Heart left ventricle (tissue), 16 donors: ENCODE results near the gene DNAJB1. TPM values are rescaled to one million over a fixed set of nuclear protein-coding genes. Genes with fewer than 3 reads are reported as not detected.
A peak's percentile ranks its signal among the peaks of the same experiment; 100 is the strongest.

ENCODE experiments used
- ATAC-seq, 4 donors: fragments of 200-7000 bp; cut with Tn5 transposase; one replicate each; pipeline ENCODE4 v1.9.1; 2020 to 2022; ENCODE audit warnings: moderate library complexity in 4 of 4, mild to moderate bottlenecking in 3 of 4, moderate number of reproducible peaks in 1 of 4
- DNase-seq, 5 donors: peaks; one replicate each; pipeline ENCODE4 v3.0.0-alpha.2; 2020
- H3K27ac ChIP-seq, 12 donors: fragments of 200-600 bp; sonication (generic) in 4 of 12; one replicate each; pipeline versions ENCODE4 v1.5.0 to v1.8.0; 2016 to 2022; ENCODE audit warnings: mild to moderate bottlenecking in 2 of 12
- H3K27me3 ChIP-seq, 9 donors: fragments of 200-600 bp; sonication (generic) in 2 of 9; one replicate each; pipeline versions ENCODE4 v1.5.1 to v1.8.0; 2016 to 2022; ENCODE audit warnings: mild to moderate bottlenecking in 3 of 9
- H3K36me3 ChIP-seq, 9 donors: fragments of 200-600 bp; sonication (generic) in 2 of 9; one replicate each; pipeline versions ENCODE4 v1.5.0 to v1.8.0; 2018 to 2022; ENCODE audit warnings: mild to moderate bottlenecking in 2 of 9
- H3K4me1 ChIP-seq, 12 donors: fragments of 200-600 bp; sonication (generic) in 4 of 12; one replicate each; pipeline versions ENCODE4 v1.5.0 to v1.8.0; 2016 to 2022; ENCODE audit warnings: mild to moderate bottlenecking in 3 of 12
- H3K4me3 ChIP-seq, 12 donors: fragments of 200-600 bp; sonication (generic) in 4 of 12; one replicate each; pipeline versions ENCODE4 v1.5.0 to v1.8.0; 2017 to 2022; ENCODE audit warnings: mild to moderate bottlenecking in 9 of 12, moderate library complexity in 4 of 12
- H3K9me3 ChIP-seq, 12 donors: fragments of 200-600 bp; sonication (generic) in 4 of 12; one replicate each; pipeline versions ENCODE4 v1.5.0 to v1.8.0; 2016 to 2022; ENCODE audit warnings: mild to moderate bottlenecking in 1 of 12
- POLR2A ChIP-seq, 2 donors: fragments of 450-650 bp; IDR thresholded peaks; one replicate each; pipeline ENCODE4 v1.6.1; 2017; ENCODE audit warnings: antibody characterized with exemption in 2 of 2, mild to moderate bottlenecking in 2 of 2, moderate library complexity in 2 of 2
- WGBS, 4 donors: extraction: QIAGEN DNeasy Blood & Tissue Kit in 2 of 4; methylation state at CpG; one replicate each; pipeline versions ENCODE4 v1.1.5 to v1.1.7; 2013 to 2018; 5-methylcytosine and 5-hydroxymethylcytosine counted together
- intact Hi-C, 10 donors: fragments of 100-400 bp; cut with DNase I; formaldehyde crosslinking; loops; one replicate each; pipeline versions ENCODE4 v1.11.1 to v1.14.2; 2022
- long read RNA-seq, 3 donors: library from polyadenylated mRNA; unstranded; transcript quantifications; one replicate each; pipeline ENCODE4 v2.0.0, GENCODE V29; 2020 to 2021
- polyA plus RNA-seq, 2 donors: library from polyadenylated mRNA; stranded (reverse); fragments of 200-250 nt; gene quantifications; one replicate each; pipeline ENCODE4 v1.2.3, GENCODE V29; 2013
- total RNA-seq, 9 donors: library from RNA; depleted of rRNA in 2 of 9; stranded (reverse); fragments of >200 nt in 2 of 9; fragmentation: NEBNext Ultra II Directional in 3 of 9; extraction: Animal tissue kit (Norgen Biotek cat#: 25700) in 3 of 9; gene quantifications; one replicate each; pipeline versions ENCODE4 v1.1.0 to v1.2.4, GENCODE V29; 2016 to 2023
- TF ChIP-seq, protein P1 (sequence below), 12 donors: fragments of 200-600 bp; sonication (generic) in 4 of 12; IDR thresholded peaks; one replicate each; pipeline versions ENCODE4 v1.5.0 to v1.8.0; 2018 to 2022; ENCODE audit warnings: antibody characterized with exemption in 12 of 12, mild to moderate bottlenecking in 5 of 12
- donor health status: ischemic (EF 13 %, LVEDD 7.1; RV severe dilation, severe dysfunction).
- donor health status: healthy with polysubstance abuse.
- donor health status: DM: no; HTN: yes; CAD: no.
- donor health status: DM: no; HTN: no; CAD: no.
- donor health status: ischemic (EF 25% LVEDD 6.9; RV normal size, moderate dysfunction).
- donor health status: ischemic (EF 25% LVEDD 5.7; RV mildly dilated, moderate dysfunction).
- donor health status: healthy.
- donor health status: DM: yes; HTN: yes; CAD: no.
- donor health status: ischemic (EF 35%, LVEDD 5.7; RV mildly dilated, moderate dysfunction).
- donor health status: nonischemic (EF 11% LVEDD 7.7; RV severe dilation, severe dysfunction).
- donor health status: DM: yes; HTN: yes; CAD: no.
- donor health status: PGD.
- donor health status: ischemic (EF 29% LVEDD 5.4; RV normal size, mild dysfunction).
- donor health status: nonischemic (EF 23%, LVEDD 6.1; RV moderate dilation, normal function).

DNAJB1 gene
- 10 to 100 TPM; 34.7 to 70.6 (median 44.8) TPM for total RNA-seq
- 10 to 100 TPM; 27.5 to 69.1 TPM for polyA plus RNA-seq
- long read RNA-seq, donor 1, transcript DNAJB1-201 (3 exons, 2,264 nt) = major isoform, 117 of 139 reads
- long read RNA-seq, donor 1, partial matches to known transcripts = 8 of 139 reads
- long read RNA-seq, donor 1, other reads (novel, unspliced or antisense) = 13 of 139 reads
- long read RNA-seq, donor 2, transcript DNAJB1-201 (3 exons, 2,264 nt) = major isoform, 315 of 338 reads
- long read RNA-seq, donor 2, partial matches to known transcripts = 6 of 338 reads
- long read RNA-seq, donor 2, other reads (novel, unspliced or antisense) = 17 of 338 reads
- long read RNA-seq, donor 3, transcript DNAJB1-201 (3 exons, 2,264 nt) = major isoform, 96 of 111 reads
- long read RNA-seq, donor 3, partial matches to known transcripts = 4 of 111 reads
- long read RNA-seq, donor 3, other reads (novel, unspliced or antisense) = 9 of 111 reads

DNA sequence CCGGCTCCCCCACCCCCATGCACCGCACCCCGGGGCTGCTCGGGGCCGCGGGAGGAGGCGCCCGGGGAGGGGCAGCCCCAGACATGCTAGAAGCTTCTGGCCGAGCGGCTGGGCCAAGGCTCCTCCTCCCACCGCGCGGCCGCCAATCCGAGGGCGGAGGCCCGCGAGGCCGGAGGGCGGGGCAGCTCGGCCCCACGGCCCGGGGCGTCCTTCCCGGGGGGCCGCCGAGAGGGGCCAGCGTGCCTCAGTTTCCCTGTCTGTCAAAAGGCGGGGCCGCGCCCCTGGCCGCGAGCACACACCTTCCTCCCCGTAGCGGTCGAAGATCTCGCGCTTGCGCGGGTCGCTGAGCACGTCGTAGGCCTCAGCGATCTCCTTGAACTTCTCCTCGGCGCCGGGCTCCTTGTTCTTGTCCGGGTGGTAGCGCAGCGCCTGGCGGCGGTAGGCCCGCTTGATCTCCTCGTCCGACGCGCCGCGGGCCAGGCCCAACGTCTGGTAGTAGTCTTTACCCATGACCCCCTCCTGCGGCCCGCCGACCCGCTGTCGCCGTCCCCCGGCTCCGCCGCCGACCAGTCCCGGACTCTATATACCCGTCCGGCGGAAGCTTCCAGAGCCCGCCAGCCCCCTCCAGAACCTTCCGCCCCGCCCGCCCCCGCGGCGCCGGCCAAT, at the start of gene DNAJB1:
DNAJB1 (minus strand) TSS at position 558 of the 666 bp plus-strand sequence; CDS start at position 510, 48 bp downstream.
- TF ChIP-seq, protein P1, sequence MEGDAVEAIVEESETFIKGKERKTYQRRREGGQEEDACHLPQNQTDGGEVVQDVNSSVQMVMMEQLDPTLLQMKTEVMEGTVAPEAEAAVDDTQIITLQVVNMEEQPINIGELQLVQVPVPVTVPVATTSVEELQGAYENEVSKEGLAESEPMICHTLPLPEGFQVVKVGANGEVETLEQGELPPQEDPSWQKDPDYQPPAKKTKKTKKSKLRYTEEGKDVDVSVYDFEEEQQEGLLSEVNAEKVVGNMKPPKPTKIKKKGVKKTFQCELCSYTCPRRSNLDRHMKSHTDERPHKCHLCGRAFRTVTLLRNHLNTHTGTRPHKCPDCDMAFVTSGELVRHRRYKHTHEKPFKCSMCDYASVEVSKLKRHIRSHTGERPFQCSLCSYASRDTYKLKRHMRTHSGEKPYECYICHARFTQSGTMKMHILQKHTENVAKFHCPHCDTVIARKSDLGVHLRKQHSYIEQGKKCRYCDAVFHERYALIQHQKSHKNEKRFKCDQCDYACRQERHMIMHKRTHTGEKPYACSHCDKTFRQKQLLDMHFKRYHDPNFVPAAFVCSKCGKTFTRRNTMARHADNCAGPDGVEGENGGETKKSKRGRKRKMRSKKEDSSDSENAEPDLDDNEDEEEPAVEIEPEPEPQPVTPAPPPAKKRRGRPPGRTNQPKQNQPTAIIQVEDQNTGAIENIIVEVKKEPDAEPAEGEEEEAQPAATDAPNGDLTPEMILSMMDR (IDR thresholded peaks at IDR 0.05) = no peak
- peak; percentile 97 to 98 for TF ChIP-seq POLR2A (IDR thresholded peaks at IDR 0.05)
- DNase-seq (peak; percentile 88 to 93 (median 89)), ATAC-seq (peak; percentile 54 to 86 (median 82))
- Histone ChIP-seq H3K4me1 (peaks cover 0 to 52% (median 39%) of the 10 kb centered on the region in 12 donors), H3K27ac (peak within 1 kb of the TSS; percentile 96 to 100 (median 100)), H3K27me3 (no peaks in the 10 kb centered on the region), H3K36me3 (peaks cover 2 to 38% (median 27%) of the 10 kb centered on the region in 9 donors), H3K9me3 (no peaks in the 10 kb centered on the region), H3K4me3 (peak within 1 kb of the TSS; percentile 66 to 100 (median 88))
- intact Hi-C loops = loop anchor here in 2 of 10 donors (1.0 to 2.0 kb wide), 2 partner anchors 11 to 21 kb away; partner anchors contain the start of genes GIPC1 (in 1 of the 2) and TECR (in 1 of the 2)
- 1% methylated on average over 75 to 82 of the region's 82 CpGs; no CpG with 5 or more reads in 1 of the 4 donors for WGBS, 4 donors

DNA sequence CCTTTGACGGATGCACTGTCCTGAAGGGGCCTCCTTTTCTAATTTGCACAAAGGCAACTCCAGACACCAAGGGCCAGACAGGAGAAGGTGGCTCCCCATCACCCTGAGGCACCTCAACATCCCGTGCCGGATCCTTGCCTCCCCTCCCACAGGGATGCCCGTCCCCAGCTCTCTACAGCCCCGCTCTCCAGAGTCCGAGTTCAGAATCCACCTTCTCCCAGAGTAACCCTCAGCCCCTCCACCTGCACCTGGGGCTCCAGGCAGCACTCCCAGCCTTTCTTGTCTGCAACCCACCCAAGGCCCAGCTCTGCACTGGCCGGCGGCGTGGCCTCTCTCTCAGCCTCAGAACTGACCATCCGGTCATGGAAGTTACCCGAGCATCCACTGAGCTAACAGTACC, 48.9 kb upstream of the DNAJB1 start:
- 75 to 78% (median 76%) methylated on average over 11 of the region's 11 CpGs for WGBS, 4 donors
- intact Hi-C loops = no loop called here
- Histone ChIP-seq H3K9me3 (no peaks in the 10 kb centered on the region), H3K27ac (no peak overlapping the region), H3K36me3 (peaks cover 0 to 36% (median 15%) of the 10 kb centered on the region in 9 donors), H3K4me3 (no peak overlapping the region), H3K27me3 (no peaks in the 10 kb centered on the region), H3K4me1 (peaks cover 4 to 56% (median 24%) of the 10 kb centered on the region in 12 donors)
- no peak for ATAC-seq
- DNase-seq = no peak
- no peak for TF ChIP-seq POLR2A (IDR thresholded peaks at IDR 0.05)
- TF ChIP-seq, protein P1 (IDR thresholded peaks at IDR 0.05) = no peak

DNA sequence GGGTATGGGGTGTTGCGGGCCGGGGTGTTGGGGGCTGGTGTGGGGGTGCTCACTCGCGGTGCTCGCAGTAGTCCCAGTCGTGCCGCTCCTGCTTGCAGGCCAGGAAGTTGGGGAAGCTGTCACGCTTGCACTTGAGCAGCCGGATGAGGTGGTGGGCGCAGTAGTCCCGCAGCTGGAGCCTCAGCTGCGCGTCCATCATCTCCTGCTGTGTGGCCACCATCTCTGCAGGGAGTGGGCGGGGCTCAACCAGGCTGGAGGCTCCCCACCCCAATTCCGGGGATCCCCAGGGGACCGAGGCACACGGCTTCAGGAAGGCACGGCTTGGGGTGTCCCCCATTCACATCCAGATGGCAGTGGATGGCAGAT, 48.5 kb upstream of the DNAJB1 start:
- peaks cover 4 to 60% (median 27%) of the 10 kb centered on the region in 12 donors for H3K4me1 ChIP-seq

More for the DNA sequence above, 48.5 kb upstream of the DNAJB1 start:
- ATAC-seq (no peak), DNase-seq (no peak)
- 63 to 79% (median 69%) methylated on average over 4 to 18 of the region's 18 CpGs for WGBS, 4 donors
- no peak overlapping the region for H3K27ac ChIP-seq
- no peak for TF ChIP-seq POLR2A (IDR thresholded peaks at IDR 0.05)
- TF ChIP-seq, protein P1 (IDR thresholded peaks at IDR 0.05) = no peak
- H3K36me3 ChIP-seq = peaks cover 0 to 36% (median 15%) of the 10 kb centered on the region in 9 donors
- no peaks in the 10 kb centered on the region for H3K27me3 ChIP-seq
- no peaks in the 10 kb centered on the region for H3K9me3 ChIP-seq
- intact Hi-C loops = no loop called here
- no peak overlapping the region for H3K4me3 ChIP-seq
